HCT116 (cell line): ENCODE measurements around the gene NLRP6. TPM values are rescaled to one million over a fixed set of nuclear protein-coding genes. Genes with fewer than 3 reads are reported as not detected.

Experiments used
- ATAC-seq: fragments of 200-7000 bp; cut with Tn5 transposase; 2 replicates; pipeline ENCODE4 v1.9.1; 2020; ENCODE audit warnings: mild to moderate bottlenecking, moderate library complexity
- BruUV-seq: library from RNA; stranded (reverse); fragments of 400-500 nt; replicated peaks from 2 replicates; lab custom pipeline; 2021; lab: Mats Ljungman, UMichigan
- CTCF ChIA-PET: fragments of 300-600 bp; sonication (Branson Sonifier 250); formaldehyde crosslinking; loops from one replicate; lab custom pipeline; 2021; ENCODE audit warnings: antibody characterized with exemption; lab: Charles Lee
- POLR2A ChIA-PET: fragments of 300-600, 350-600 bp; sonication (Branson Sonifier 250); formaldehyde crosslinking; loops from one replicate; lab custom pipeline; 2021; ENCODE audit warnings: antibody characterized with exemption; lab: Charles Lee
- RAD21 ChIA-PET, 2 experiments: fragments of 300-600 bp; sonication (Branson Sonifier 250); formaldehyde crosslinking; loops; one replicate each; lab custom pipeline; 2023; ENCODE audit warnings: low total read pairs in 2 of 2; ENCODE audit not compliant: uncharacterized antibody in 2 of 2, unreplicated experiment in 2 of 2, low non-redundant PET in 1 of 2; lab: Charles Lee
- DNase-seq: peaks from one replicate; pipeline ENCODE4 v3.0.0-alpha.2; 2010; ENCODE audit warnings: low read depth, low spot score
- H2AFZ ChIP-seq: fragments of 200-600 bp; shearing (Covaris generic), sonication (generic); 2 replicates; pipeline ENCODE4 v1.6.1; 2017; ENCODE audit warnings: low read depth, mixed run types, mixed read lengths, antibody characterized with exemption, low read length; ENCODE audit not compliant: poor library complexity, severe bottlenecking
- H3K27ac ChIP-seq: 2 replicates; pipeline ENCODE4 v1.5.1; 2012; ENCODE audit warnings: low read depth, low read length
- H3K27me3 ChIP-seq: fragments of 200-600 bp; sonication (generic); 2 replicates; pipeline ENCODE4 v1.6.1; 2016; ENCODE audit warnings: mixed run types, low read length, mixed read lengths; ENCODE audit not compliant: insufficient read depth
- H3K36me3 ChIP-seq, 2 experiments: fragments of 200-500 bp in 1 of 2; fragments of 200-600 bp in 1 of 2; sonication (Bioruptor generic) in 1 of 2; sonication (generic) in 1 of 2; 2 replicates each; pipeline versions ENCODE4 v1.5.1 to v1.6.1; 2014 to 2016; ENCODE audit warnings: low read length in 2 of 2, inconsistent platforms in 1 of 2, mixed read lengths in 1 of 2, mixed run types in 1 of 2; ENCODE audit not compliant: insufficient read depth in 2 of 2, control insufficient read depth in 1 of 2
- H3K4me1 ChIP-seq, 2 experiments: fragments of 200-600 bp in 1 of 2; sonication (generic) in 1 of 2; 2 replicates each; pipeline versions ENCODE4 v1.5.1 to v1.6.1; 2012 to 2017; ENCODE audit warnings: low read length in 2 of 2, inconsistent platforms in 1 of 2, mild to moderate bottlenecking in 1 of 2, mixed read lengths in 1 of 2, mixed run types in 1 of 2, moderate library complexity in 1 of 2; ENCODE audit not compliant: insufficient read depth in 2 of 2, control insufficient read depth in 1 of 2
- H3K4me2 ChIP-seq: fragments of 200-600 bp; sonication (generic); 2 replicates; pipeline ENCODE4 v1.6.1; 2017; ENCODE audit warnings: mixed run types, low read length, mixed read lengths
- H3K4me3 ChIP-seq, 2 experiments: fragments of 200-600 bp in 1 of 2; sonication (generic) in 1 of 2; replicated peaks in 1 of 2; 2 replicates each; pipeline ENCODE4 v1.5.1; 2011 to 2016; ENCODE audit warnings: low read length in 2 of 2, control low read depth in 1 of 2, low read depth in 1 of 2, mild to moderate bottlenecking in 1 of 2, mixed read lengths in 1 of 2, mixed run types in 1 of 2
- H3K79me2 ChIP-seq: fragments of 200-600 bp; sonication (generic); 2 replicates; pipeline ENCODE4 v1.6.1; 2017; ENCODE audit warnings: mild to moderate bottlenecking, mixed run types, low read length, moderate library complexity, mixed read lengths; ENCODE audit not compliant: insufficient read depth
- H3K9ac ChIP-seq: fragments of 200-600 bp; sonication (generic); 2 replicates; pipeline ENCODE4 v1.6.1; 2016; ENCODE audit warnings: low read length, mixed read lengths
- H3K9me2 ChIP-seq: fragments of 200-600 bp; sonication (generic), shearing (Covaris generic); 2 replicates; pipeline ENCODE4 v1.6.1; 2017; ENCODE audit warnings: mixed run types, mild to moderate bottlenecking, moderate library complexity; ENCODE audit not compliant: insufficient read depth
- H3K9me3 ChIP-seq, 2 experiments: fragments of 200-500 bp in 1 of 2; fragments of 200-600 bp in 1 of 2; sonication (Bioruptor generic) in 1 of 2; sonication (generic) in 1 of 2; 2 replicates each; pipeline ENCODE4 v1.6.1; 2014 to 2017; ENCODE audit warnings: low read length in 2 of 2, mixed read lengths in 2 of 2, inconsistent platforms in 1 of 2, low read depth in 1 of 2, mild to moderate bottlenecking in 1 of 2, mixed run types in 1 of 2, moderate library complexity in 1 of 2; ENCODE audit not compliant: control insufficient read depth in 1 of 2, insufficient read depth in 1 of 2
- H4K20me1 ChIP-seq: fragments of 200-600 bp; sonication (generic), shearing (Covaris generic); 2 replicates; pipeline ENCODE4 v1.6.1; 2017; ENCODE audit warnings: mixed run types, mild to moderate bottlenecking, moderate library complexity; ENCODE audit not compliant: insufficient read depth
- CEBPB ChIP-seq: IDR thresholded peaks from 2 replicates; pipeline ENCODE4 v1.6.1; 2012; ENCODE audit warnings: low read depth
- EGR1 ChIP-seq: IDR thresholded peaks from 2 replicates; pipeline ENCODE4 v1.6.1; 2012; ENCODE audit warnings: low read depth
- ELF1 ChIP-seq: IDR thresholded peaks from 2 replicates; pipeline ENCODE4 v1.6.1; 2012; ENCODE audit warnings: low read depth, borderline replicate concordance
- EZH2phosphoT487 ChIP-seq: fragments of 200-600 bp; IDR thresholded peaks from 2 replicates; pipeline ENCODE4 v1.6.1; 2018; ENCODE audit warnings: antibody characterized with exemption, borderline replicate concordance
- JUND ChIP-seq: IDR thresholded peaks from 2 replicates; pipeline ENCODE4 v1.6.1; 2012
- MAX ChIP-seq: IDR thresholded peaks from 2 replicates; pipeline ENCODE4 v1.6.1; 2012
- POLR2A ChIP-seq: IDR thresholded peaks from 2 replicates; pipeline ENCODE4 v1.7.0; 2011; ENCODE audit warnings: borderline replicate concordance; ENCODE audit not compliant: insufficient read depth, insufficient read length; ENCODE audit errors: extremely low read depth
- POLR2AphosphoS5 ChIP-seq: IDR thresholded peaks from 2 replicates; pipeline ENCODE4 v1.6.1; 2011; ENCODE audit warnings: mild to moderate bottlenecking, low read depth, low read length, moderate library complexity
- SP1 ChIP-seq: IDR thresholded peaks from 2 replicates; pipeline ENCODE4 v1.6.1; 2012; ENCODE audit warnings: low read depth
- SRF ChIP-seq: IDR thresholded peaks from 2 replicates; pipeline ENCODE4 v1.6.1; 2012; ENCODE audit warnings: low read depth
- TCF7L2 ChIP-seq: IDR thresholded peaks from 2 replicates; pipeline ENCODE4 v1.7.0; 2011; ENCODE audit warnings: borderline replicate concordance, inconsistent platforms; ENCODE audit not compliant: insufficient read depth, insufficient read length; ENCODE audit errors: extremely low read depth
- ZBTB33 ChIP-seq: IDR thresholded peaks from 2 replicates; pipeline ENCODE4 v1.6.1; 2011; ENCODE audit warnings: mild to moderate bottlenecking, low read length, moderate library complexity; ENCODE audit not compliant: insufficient replicate concordance; ENCODE audit errors: extremely low read depth
- intact Hi-C: fragments of 100-400 bp; cut with micrococcal nuclease; formaldehyde crosslinking; loops from 2 replicates; pipeline ENCODE4 v1.10.0; 2022
- total RNA-seq: library from RNA; stranded (reverse); gene quantifications from one replicate; pipeline ENCODE4 v1.2.1, GENCODE V29; 2021; ENCODE audit not compliant: unreplicated experiment

Gene NLRP6
- total RNA-seq, 1 experiment from 2014 or later: not detected

GRCh38 chr11:255176-255575, 23.0 kb upstream of the NLRP6 start:
- Histone ChIP-seq H3K4me1 (no peaks in the 10 kb centered on the region), H3K9me3 (no peaks in the 10 kb centered on the region), H3K9ac (no peak overlapping the region), H3K4me2 (no peak overlapping the region), H2AFZ (no peak overlapping the region), H3K27me3 (no peaks in the 10 kb centered on the region), H3K79me2 (no peaks in the 10 kb centered on the region), H3K4me3 (no peak overlapping the region), H3K36me3 (peaks cover 23 to 33% of the 10 kb centered on the region in 2 experiments; a peak in 3 of 4 replicates), H3K9me2 (no peaks in the 10 kb centered on the region), H4K20me1 (no peaks in the 10 kb centered on the region), H3K27ac (no peak overlapping the region)
- TF ChIP-seq ELF1 (no peak), MAX (no peak), SP1 (no peak)
- RAD21 ChIA-PET: no interaction called here
- intact Hi-C loops: no loop called here
- no peak for ATAC-seq
- no peak for DNase-seq
- CTCF ChIA-PET: no interaction called here
- BruUV-seq: no TSS peak
- POLR2A ChIA-PET: no interaction called here

- POLR2A ChIA-PET: no interaction called here
- no peak overlapping the region for H3K9ac ChIP-seq
- no TSS peak for BruUV-seq
Observed at GRCh38 chr11:255816-256215, 22.4 kb upstream of the NLRP6 start.

More at GRCh38 chr11:255816-256215, 22.4 kb upstream of the NLRP6 start:
- no peak for ATAC-seq
- H2AFZ ChIP-seq: no peak overlapping the region
- no peaks in the 10 kb centered on the region for H3K27me3 ChIP-seq
- CTCF ChIA-PET: no interaction called here
- no peak overlapping the region for H3K27ac ChIP-seq
- RAD21 ChIA-PET: no interaction called here
- peaks cover 22 to 27% of the 10 kb centered on the region in 2 experiments; a peak in 3 of 4 replicates for H3K36me3 ChIP-seq
- intact Hi-C loops: no loop called here
- TF ChIP-seq SP1 (no peak), ZBTB33 (no peak), SRF (no peak), TCF7L2 (no peak), EZH2phosphoT487 (no peak), EGR1 (no peak), POLR2A (no peak), JUND (no peak), POLR2AphosphoS5 (no peak), CEBPB (no peak)
- TF ChIP-seq, all 23 proteins: peak for 0
- Histone ChIP-seq H3K4me3 (no peak overlapping the region), H4K20me1 (no peaks in the 10 kb centered on the region), H3K9me3 (no peaks in the 10 kb centered on the region), H3K4me1 (no peaks in the 10 kb centered on the region), H3K79me2 (no peaks in the 10 kb centered on the region), H3K4me2 (no peak overlapping the region), H3K9me2 (no peaks in the 10 kb centered on the region)
- DNase-seq: no peak
